ENCODE data around the gene COL15A1.
"Not testable (repeated sequence)": the region's sequence is repeated elsewhere in the genome, so short reads cannot be mapped to it uniquely, and the experiment has no call there.

The COL15A1 gene

DNA sequence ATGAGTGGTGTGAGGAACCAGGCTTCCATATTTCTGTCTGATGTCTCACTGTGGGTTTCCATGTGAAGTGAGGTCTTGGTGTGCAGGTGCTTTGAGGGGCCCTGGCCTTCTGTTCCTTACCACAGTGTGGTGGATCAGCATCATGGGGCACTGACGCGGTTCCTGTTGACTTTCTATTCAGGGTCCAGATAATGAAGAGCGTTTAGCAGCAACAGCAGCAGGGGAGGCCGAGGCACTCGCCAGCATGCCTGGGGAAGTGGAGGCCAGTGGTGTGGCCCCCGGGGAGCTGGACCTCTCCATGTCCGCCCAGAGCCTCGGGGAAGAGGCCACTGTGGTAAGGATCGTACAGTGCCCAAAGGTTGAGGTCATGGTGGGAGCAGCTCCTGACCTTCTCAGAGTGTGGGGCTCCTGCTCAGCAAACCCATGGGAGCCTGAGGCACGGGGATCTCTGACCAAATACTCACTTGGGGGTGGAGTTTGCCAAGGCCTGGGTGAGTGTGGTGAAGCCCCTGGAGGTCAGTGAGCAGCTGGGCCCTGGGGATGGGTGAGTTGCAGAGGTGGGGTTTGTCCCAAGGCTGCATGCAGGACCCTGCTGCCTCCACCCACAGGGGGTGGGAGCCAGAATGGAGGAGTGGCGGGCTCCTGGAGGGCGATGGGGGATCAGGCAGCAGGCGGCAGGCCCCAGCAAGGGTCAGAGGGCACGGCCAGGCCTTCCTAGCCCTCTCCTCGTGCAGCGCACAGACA lies 61.2 kb downstream of the COL15A1 start:
- no peak for DNase-seq
- H3K27me3 ChIP-seq (ENCODE audit: insufficient read depth, low read length, poor library complexity), result no peaks in the 10 kb centered on the region
- no peak overlapping the region for H2BK15ac ChIP-seq (replicated peaks; ENCODE audit: low read depth)
- H3K18ac ChIP-seq (ENCODE audit: low read length), result no peak overlapping the region
- no peak overlapping the region for H2BK120ac ChIP-seq (ENCODE audit: low read depth, low read length)
- H3K27ac ChIP-seq (ENCODE audit: low read depth, low read length), result no peak overlapping the region
- no peak overlapping the region for H3K9ac ChIP-seq (ENCODE audit: low read length)
- H2BK5ac ChIP-seq (ENCODE audit: low read length), result no peak overlapping the region
- H3K79me2 ChIP-seq (ENCODE audit: control insufficient read depth, insufficient read depth, low read length), result no peaks in the 10 kb centered on the region
- H3K23ac ChIP-seq (ENCODE audit: low read length), result no peak overlapping the region
- no peak overlapping the region for H3K56ac ChIP-seq (ENCODE audit: low read length)
- no peak overlapping the region for H4K5ac ChIP-seq (ENCODE audit: low read length)
- no peak overlapping the region for H4K8ac ChIP-seq (ENCODE audit: low read depth, low read length)
- no peak overlapping the region for H3K4ac ChIP-seq (ENCODE audit: low read depth, low read length)
- no peak overlapping the region for H3K4me2 ChIP-seq (ENCODE audit: low read length)
- H3K4me3 ChIP-seq (ENCODE audit: low read length), result no peak overlapping the region
- peaks cover 9% of the 10 kb centered on the region for H3K4me1 ChIP-seq (ENCODE audit: control insufficient read depth, low read depth, low read length)
- WGBS (ENCODE audit: extremely low coverage, insufficient coverage, low lambda C conversion rate), result no CpG with 5 or more reads among the region's 16 CpGs
- no peaks in the 10 kb centered on the region for H3K79me1 ChIP-seq (ENCODE audit: low read length)
- no peaks in the 10 kb centered on the region for H3K36me3 ChIP-seq (ENCODE audit: control insufficient read depth, insufficient read depth, low read length)
- no peak overlapping the region for H2AK5ac ChIP-seq (ENCODE audit: low read length)

DNA sequence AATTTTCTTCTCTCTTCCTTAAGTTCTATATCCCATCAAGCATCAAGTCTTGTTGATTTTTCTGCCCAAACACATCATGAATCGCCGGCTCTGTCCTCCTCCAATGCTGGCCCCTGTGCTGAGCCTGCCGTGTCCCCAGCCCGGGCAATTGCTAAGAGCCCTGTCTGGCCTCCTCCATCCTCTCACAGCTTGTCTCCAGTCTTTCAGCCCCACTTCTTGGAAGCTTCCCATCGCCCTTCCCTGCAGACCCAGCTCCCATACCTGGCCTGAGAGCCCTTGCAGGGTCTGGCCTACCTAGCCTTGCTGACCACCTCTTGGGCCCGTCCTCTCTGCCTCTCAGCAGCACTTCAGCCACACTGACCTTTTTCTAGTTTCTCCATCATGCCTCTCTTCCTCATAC lies 61.9 kb downstream of the COL15A1 start:
- Histone ChIP-seq H2BK5ac (ENCODE audit: low read length) (no peak overlapping the region), H3K79me2 (ENCODE audit: control insufficient read depth, insufficient read depth, low read length) (no peaks in the 10 kb centered on the region), H3K36me3 (ENCODE audit: control insufficient read depth, insufficient read depth, low read length) (no peaks in the 10 kb centered on the region), H4K5ac (ENCODE audit: low read length) (no peak overlapping the region), H3K27ac (ENCODE audit: low read depth, low read length) (no peak overlapping the region), H3K79me1 (ENCODE audit: low read length) (no peaks in the 10 kb centered on the region), H2BK15ac (replicated peaks; ENCODE audit: low read depth) (no peak overlapping the region), H2AK5ac (ENCODE audit: low read length) (no peak overlapping the region), H3K4ac (ENCODE audit: low read depth, low read length) (no peak overlapping the region), H3K56ac (ENCODE audit: low read length) (no peak overlapping the region), H3K18ac (ENCODE audit: low read length) (no peak overlapping the region), H3K27me3 (ENCODE audit: insufficient read depth, low read length, poor library complexity) (no peaks in the 10 kb centered on the region), H3K9ac (ENCODE audit: low read length) (no peak overlapping the region), H3K4me1 (ENCODE audit: control insufficient read depth, low read depth, low read length) (peaks cover 8% of the 10 kb centered on the region), H2BK120ac (ENCODE audit: low read depth, low read length) (no peak overlapping the region), H3K4me2 (ENCODE audit: low read length) (no peak overlapping the region), H3K4me3 (ENCODE audit: low read length) (no peak overlapping the region), H4K8ac (ENCODE audit: low read depth, low read length) (no peak overlapping the region), H3K23ac (ENCODE audit: low read length) (no peak overlapping the region)
- no peak for DNase-seq
- no CpG with 5 or more reads among the region's 6 CpGs for WGBS (ENCODE audit: extremely low coverage, insufficient coverage, low lambda C conversion rate)

DNA sequence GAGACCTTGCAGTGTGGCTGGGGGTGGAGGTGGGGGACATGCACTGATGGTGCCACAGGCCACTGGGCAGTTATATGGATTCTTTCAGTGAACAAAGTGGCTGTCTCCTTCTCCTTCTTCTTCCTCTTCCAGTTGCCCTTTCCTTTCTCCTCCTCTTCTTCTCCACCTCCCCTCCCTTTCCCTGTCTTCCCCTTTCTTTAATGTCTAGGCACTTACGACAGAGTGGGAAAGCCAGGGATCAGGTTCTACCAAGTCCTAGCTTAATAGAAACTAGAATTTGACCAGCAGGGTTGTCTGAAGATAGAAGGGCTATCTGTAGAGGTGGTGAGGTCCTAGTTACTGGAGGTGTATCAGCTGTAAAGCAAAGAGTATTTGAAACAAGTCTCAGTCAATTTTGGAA lies 62.8 kb downstream of the COL15A1 start:
- no peak overlapping the region for H3K56ac ChIP-seq (ENCODE audit: low read length)
- H3K4ac ChIP-seq (ENCODE audit: low read depth, low read length), result no peak overlapping the region
- H4K8ac ChIP-seq (ENCODE audit: low read depth, low read length), result no peak overlapping the region
- H3K36me3 ChIP-seq (ENCODE audit: control insufficient read depth, insufficient read depth, low read length), result no peaks in the 10 kb centered on the region
- no peak overlapping the region for H2BK15ac ChIP-seq (replicated peaks; ENCODE audit: low read depth)
- WGBS (ENCODE audit: extremely low coverage, insufficient coverage, low lambda C conversion rate), result no CpG with 5 or more reads among the region's 1 CpG
- no peaks in the 10 kb centered on the region for H3K79me1 ChIP-seq (ENCODE audit: low read length)
- no peak overlapping the region for H4K5ac ChIP-seq (ENCODE audit: low read length)
- no peak for DNase-seq
- H3K18ac ChIP-seq (ENCODE audit: low read length), result no peak overlapping the region
- H3K79me2 ChIP-seq (ENCODE audit: control insufficient read depth, insufficient read depth, low read length), result no peaks in the 10 kb centered on the region
- H3K23ac ChIP-seq (ENCODE audit: low read length), result no peak overlapping the region
- no peak overlapping the region for H2BK5ac ChIP-seq (ENCODE audit: low read length)
- H3K27me3 ChIP-seq (ENCODE audit: insufficient read depth, low read length, poor library complexity), result no peaks in the 10 kb centered on the region
- no peak overlapping the region for H3K9ac ChIP-seq (ENCODE audit: low read length)
- no peak overlapping the region for H3K27ac ChIP-seq (ENCODE audit: low read depth, low read length)
- H2AK5ac ChIP-seq (ENCODE audit: low read length), result no peak overlapping the region
- H3K4me1 ChIP-seq (ENCODE audit: control insufficient read depth, low read depth, low read length), result peaks cover 6% of the 10 kb centered on the region
- no peak overlapping the region for H2BK120ac ChIP-seq (ENCODE audit: low read depth, low read length)
- no peak overlapping the region for H3K4me3 ChIP-seq (ENCODE audit: low read length)
- H3K4me2 ChIP-seq (ENCODE audit: low read length), result no peak overlapping the region

DNA sequence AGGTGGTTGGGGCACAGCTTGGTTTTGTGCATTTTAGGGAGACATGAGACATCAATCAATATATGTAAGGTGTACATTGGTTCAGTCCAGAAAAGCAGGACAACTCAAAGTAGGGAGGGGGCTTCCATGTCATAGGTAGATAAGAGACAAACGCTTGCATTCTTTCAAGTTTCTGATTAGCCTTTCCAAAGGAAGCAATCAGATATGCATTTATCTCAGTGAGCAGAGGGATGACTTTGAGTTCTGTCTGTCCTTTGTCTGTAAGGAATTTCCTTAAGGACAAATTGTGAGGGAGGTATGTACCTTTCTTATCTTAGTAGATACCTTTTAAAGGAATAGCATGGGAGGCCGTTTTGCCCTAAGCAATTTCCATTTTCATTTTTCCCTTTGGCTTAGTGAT lies 63.3 kb downstream of the COL15A1 start:
- H3K56ac ChIP-seq (ENCODE audit: low read length), result no peak overlapping the region
- DNase-seq, result peak; percentile 31
- WGBS (ENCODE audit: extremely low coverage, insufficient coverage, low lambda C conversion rate), result no CpG with 5 or more reads among the region's 2 CpGs
- no peaks in the 10 kb centered on the region for H3K79me2 ChIP-seq (ENCODE audit: control insufficient read depth, insufficient read depth, low read length)
- no peak overlapping the region for H2BK120ac ChIP-seq (ENCODE audit: low read depth, low read length)
- H3K4me3 ChIP-seq (ENCODE audit: low read length), result no peak overlapping the region
- H3K4me2 ChIP-seq (ENCODE audit: low read length), result no peak overlapping the region
- H2BK15ac ChIP-seq (replicated peaks; ENCODE audit: low read depth), result no peak overlapping the region
- no peak overlapping the region for H4K5ac ChIP-seq (ENCODE audit: low read length)
- no peak overlapping the region for H3K18ac ChIP-seq (ENCODE audit: low read length)
- no peaks in the 10 kb centered on the region for H3K27me3 ChIP-seq (ENCODE audit: insufficient read depth, low read length, poor library complexity)
- H3K9ac ChIP-seq (ENCODE audit: low read length), result no peak overlapping the region
- peaks cover 4% of the 10 kb centered on the region for H3K4me1 ChIP-seq (ENCODE audit: control insufficient read depth, low read depth, low read length)
- no peaks in the 10 kb centered on the region for H3K36me3 ChIP-seq (ENCODE audit: control insufficient read depth, insufficient read depth, low read length)
- H3K23ac ChIP-seq (ENCODE audit: low read length), result no peak overlapping the region
- no peaks in the 10 kb centered on the region for H3K79me1 ChIP-seq (ENCODE audit: low read length)
- no peak overlapping the region for H3K4ac ChIP-seq (ENCODE audit: low read depth, low read length)
- no peak overlapping the region for H2BK5ac ChIP-seq (ENCODE audit: low read length)
- no peak overlapping the region for H3K27ac ChIP-seq (ENCODE audit: low read depth, low read length)
- no peak overlapping the region for H2AK5ac ChIP-seq (ENCODE audit: low read length)
- no peak overlapping the region for H4K8ac ChIP-seq (ENCODE audit: low read depth, low read length)

DNA sequence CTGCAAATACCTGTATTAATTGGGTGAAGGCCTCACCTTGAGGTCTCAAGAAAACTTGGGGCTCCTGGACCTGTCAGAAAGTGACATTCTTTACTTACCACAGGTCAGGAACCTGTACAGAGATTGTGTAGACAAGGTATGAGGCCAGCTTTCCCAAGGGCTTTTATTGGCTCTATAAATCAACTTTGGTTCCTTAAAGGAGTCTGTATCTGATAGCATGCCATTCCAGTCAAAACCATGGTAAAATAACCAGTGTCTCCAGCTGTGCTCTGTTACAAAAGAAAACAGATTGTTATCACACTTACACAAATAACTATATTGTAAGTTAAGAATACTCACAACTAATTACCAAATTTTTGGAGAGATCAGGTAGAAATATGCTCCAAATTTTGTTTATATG lies 64.5 kb downstream of the COL15A1 start:
- Histone ChIP-seq H3K4ac (ENCODE audit: low read depth, low read length) (no peak overlapping the region), H3K27ac (ENCODE audit: low read depth, low read length) (no peak overlapping the region), H2BK15ac (replicated peaks; ENCODE audit: low read depth) (no peak overlapping the region), H3K79me2 (ENCODE audit: control insufficient read depth, insufficient read depth, low read length) (no peaks in the 10 kb centered on the region), H3K36me3 (ENCODE audit: control insufficient read depth, insufficient read depth, low read length) (no peaks in the 10 kb centered on the region), H3K18ac (ENCODE audit: low read length) (no peak overlapping the region), H2BK5ac (ENCODE audit: low read length) (no peak overlapping the region), H3K56ac (ENCODE audit: low read length) (no peak overlapping the region), H3K9ac (ENCODE audit: low read length) (no peak overlapping the region), H3K27me3 (ENCODE audit: insufficient read depth, low read length, poor library complexity) (no peaks in the 10 kb centered on the region), H3K4me1 (ENCODE audit: control insufficient read depth, low read depth, low read length) (no peaks in the 10 kb centered on the region), H2AK5ac (ENCODE audit: low read length) (no peak overlapping the region), H4K5ac (ENCODE audit: low read length) (no peak overlapping the region), H3K23ac (ENCODE audit: low read length) (no peak overlapping the region), H3K4me2 (ENCODE audit: low read length) (no peak overlapping the region), H3K4me3 (ENCODE audit: low read length) (no peak overlapping the region), H2BK120ac (ENCODE audit: low read depth, low read length) (no peak overlapping the region), H4K8ac (ENCODE audit: low read depth, low read length) (no peak overlapping the region), H3K79me1 (ENCODE audit: low read length) (no peaks in the 10 kb centered on the region)
- DNase-seq, result no peak

DNA sequence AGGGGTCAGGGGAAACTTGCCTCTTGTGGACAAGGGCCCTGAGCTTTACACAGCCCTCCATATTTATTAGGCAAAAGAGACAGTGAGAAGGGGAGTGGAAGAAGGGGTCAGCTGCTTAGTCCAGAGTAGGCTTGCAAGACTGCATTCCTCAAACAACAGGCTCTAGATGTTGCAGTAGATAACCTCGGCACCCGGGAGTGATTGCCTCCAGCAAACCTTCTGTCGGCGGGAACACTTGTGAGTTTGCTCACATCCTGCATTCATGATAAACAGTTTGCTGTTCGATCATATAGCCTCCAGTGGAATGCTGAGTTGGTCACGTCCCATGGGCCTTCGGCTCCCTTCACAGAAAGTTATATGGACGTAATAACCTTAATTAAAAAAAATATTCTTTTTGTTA lies 66.7 kb downstream of the COL15A1 start:
- WGBS (ENCODE audit: extremely low coverage, insufficient coverage, low lambda C conversion rate), result no CpG with 5 or more reads among the region's 8 CpGs
- not testable (repeated sequence) for H2BK120ac ChIP-seq (ENCODE audit: low read depth, low read length); H3K27me3 ChIP-seq (ENCODE audit: insufficient read depth, low read length, poor library complexity); H2BK15ac ChIP-seq (replicated peaks; ENCODE audit: low read depth); H3K23ac ChIP-seq (ENCODE audit: low read length); H3K79me2 ChIP-seq (ENCODE audit: control insufficient read depth, insufficient read depth, low read length); H3K4me2 ChIP-seq (ENCODE audit: low read length); H4K5ac ChIP-seq (ENCODE audit: low read length); H3K9ac ChIP-seq (ENCODE audit: low read length); H3K4ac ChIP-seq (ENCODE audit: low read depth, low read length); H3K4me3 ChIP-seq (ENCODE audit: low read length); H3K4me1 ChIP-seq (ENCODE audit: control insufficient read depth, low read depth, low read length); H3K79me1 ChIP-seq (ENCODE audit: low read length); H3K36me3 ChIP-seq (ENCODE audit: control insufficient read depth, insufficient read depth, low read length); H4K8ac ChIP-seq (ENCODE audit: low read depth, low read length); H3K18ac ChIP-seq (ENCODE audit: low read length); H3K56ac ChIP-seq (ENCODE audit: low read length); H2AK5ac ChIP-seq (ENCODE audit: low read length); H3K27ac ChIP-seq (ENCODE audit: low read depth, low read length); H2BK5ac ChIP-seq (ENCODE audit: low read length)
- DNase-seq, result peak; percentile 20

All from mesendoderm (in vitro differentiated cells).